T47D (cell line): ENCODE data around the gene TAF1A.

Experiments
- DNase-seq, 2 experiments: peaks; one replicate each; pipeline versions ENCODE4 v3.0.0 to v3.0.0-alpha.2; 2011 to 2012; ENCODE audit warnings: low read depth in 1 of 2, low spot score in 1 of 2
- JUND ChIP-seq: IDR thresholded peaks from 2 replicates; pipeline ENCODE4 v1.6.1; 2012; ENCODE audit warnings: low read depth
- in situ Hi-C: cut with HindIII; loops from 2 replicates; pipeline ENCODE4 v1.10.0; 2016; ENCODE audit warnings: low sequenced_read_pairs, low pct_unique_long_range_greater_than_20kb

TAF1A gene

GRCh38 chr1:222546548-222547259 is 43.0 kb downstream of the TAF1A start:
- peak in 1 of 2 experiments; percentile 59 for DNase-seq
- TF ChIP-seq JUND = no peak
- in situ Hi-C loops = no loop called here

GRCh38 chr1:222546091-222546490 is 43.6 kb downstream of the TAF1A start:
- DNase-seq = no peak
- in situ Hi-C loops = no loop called here
- TF ChIP-seq JUND = no peak

GRCh38 chr1:222543817-222544216 is 45.9 kb downstream of the TAF1A start:
- TF ChIP-seq JUND = no peak
- in situ Hi-C loops = no loop called here
- DNase-seq = peak in 1 of 2 experiments; percentile 40

DNA sequence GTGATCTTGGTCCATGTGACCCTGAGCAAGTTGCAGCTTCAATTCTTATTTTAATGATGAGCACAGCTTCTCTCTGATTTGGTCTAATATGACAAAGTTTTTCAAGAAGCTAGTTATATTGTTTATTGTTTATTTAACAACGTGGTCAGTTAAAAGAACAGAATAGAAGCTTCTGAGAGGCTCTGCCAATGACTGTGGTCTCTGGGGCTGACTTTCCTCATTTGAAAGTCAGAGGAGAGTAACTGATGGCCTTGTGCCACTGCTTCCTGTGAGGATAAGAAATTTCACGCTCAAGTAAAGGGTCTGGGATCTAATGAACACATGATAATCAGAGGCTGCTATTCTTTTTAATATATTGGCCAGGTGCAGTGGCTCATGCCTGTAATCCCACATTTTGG is 49.1 kb downstream of the TAF1A start:
- no peak for DNase-seq
- no peak for TF ChIP-seq JUND
- in situ Hi-C loops = no loop called here

- DNase-seq = no peak
- in situ Hi-C loops = no loop called here
- no peak for TF ChIP-seq JUND
These were observed 49.7 kb downstream of the TAF1A start for GRCh38 chr1:222539951-222540597.

DNA sequence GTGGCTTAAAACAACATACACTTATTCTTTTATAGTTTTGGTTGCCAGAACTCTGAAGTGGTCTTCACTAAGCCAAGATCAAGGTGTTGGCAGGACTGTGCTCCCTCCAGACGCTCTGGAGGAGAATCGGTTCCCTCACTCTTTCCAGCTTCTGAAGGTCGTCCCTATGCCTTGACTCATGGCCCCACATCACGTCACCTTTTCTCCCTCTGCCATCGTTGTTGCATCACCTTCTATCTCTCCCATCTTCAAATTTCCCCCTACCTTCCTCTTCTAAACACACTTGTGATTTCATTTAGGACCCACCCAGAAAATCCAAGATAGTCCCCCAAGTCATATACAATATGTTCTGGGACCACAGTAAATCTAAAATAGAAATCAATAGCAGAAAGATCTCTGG is 54.3 kb downstream of the TAF1A start:
- in situ Hi-C loops = no loop called here
- no peak for DNase-seq
- no peak for TF ChIP-seq JUND

DNA sequence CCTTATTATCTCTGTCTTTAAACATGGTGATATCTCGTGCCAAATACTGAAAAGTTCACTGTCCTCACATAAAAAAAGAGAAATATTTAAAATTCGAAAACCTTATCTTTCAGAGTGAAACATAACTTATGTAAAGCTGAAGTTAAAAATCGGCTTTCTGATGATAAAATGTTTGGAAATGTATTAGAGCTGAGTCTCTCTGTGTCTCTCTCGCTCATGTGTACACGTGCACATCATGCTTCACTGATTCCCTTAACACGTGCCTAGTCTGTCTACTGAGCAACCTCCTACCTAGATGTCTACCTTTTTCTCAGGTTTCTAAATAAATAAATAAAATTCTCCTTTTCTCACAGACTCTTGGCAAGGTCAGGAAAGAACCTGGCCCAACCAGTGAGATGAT is 58.9 kb downstream of the TAF1A start:
- DNase-seq = no peak
- in situ Hi-C loops = no loop called here
- no peak for TF ChIP-seq JUND

DNA sequence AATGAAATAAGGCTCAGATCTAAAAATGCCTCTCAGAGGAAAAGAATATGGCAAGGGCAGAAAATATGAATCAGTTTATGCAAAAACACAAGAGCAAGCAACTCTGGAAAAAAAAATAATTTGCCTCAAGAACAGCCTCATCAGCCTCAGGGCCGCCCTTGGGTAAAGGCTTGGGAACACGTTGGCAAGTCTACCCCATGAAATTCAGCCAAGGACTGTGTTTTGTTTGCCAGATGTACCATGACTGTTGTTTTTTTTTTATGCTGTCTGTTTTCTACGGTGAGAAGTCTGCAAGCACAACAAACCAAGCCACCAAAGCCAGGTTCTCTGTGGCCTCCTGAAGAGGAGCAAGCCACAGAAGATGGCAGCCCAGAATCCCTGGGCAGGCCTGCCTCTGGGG is 59.8 kb downstream of the TAF1A start:
- DNase-seq = no peak
- no peak for TF ChIP-seq JUND
- in situ Hi-C loops = no loop called here

DNA sequence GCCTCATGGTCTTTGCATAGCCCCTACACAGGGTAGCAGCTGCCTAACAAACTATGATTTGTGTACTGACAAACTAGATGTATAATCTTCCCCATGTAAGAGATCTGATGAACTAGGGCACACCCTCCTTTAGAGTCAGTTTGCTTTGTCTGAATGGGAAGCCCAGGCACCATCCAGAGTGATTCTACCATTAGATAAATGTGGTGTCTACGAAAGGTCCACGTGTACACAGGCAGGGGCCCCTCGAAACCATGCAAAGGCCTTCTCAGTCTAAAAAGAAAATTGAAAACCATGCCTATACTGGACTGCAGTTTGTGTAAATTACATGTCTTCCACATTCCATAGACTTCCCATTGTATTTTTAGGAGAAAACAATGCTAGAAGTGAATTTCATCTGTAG is 60.6 kb downstream of the TAF1A start:
- in situ Hi-C loops = no loop called here
- no peak for DNase-seq
- TF ChIP-seq JUND = no peak

DNA sequence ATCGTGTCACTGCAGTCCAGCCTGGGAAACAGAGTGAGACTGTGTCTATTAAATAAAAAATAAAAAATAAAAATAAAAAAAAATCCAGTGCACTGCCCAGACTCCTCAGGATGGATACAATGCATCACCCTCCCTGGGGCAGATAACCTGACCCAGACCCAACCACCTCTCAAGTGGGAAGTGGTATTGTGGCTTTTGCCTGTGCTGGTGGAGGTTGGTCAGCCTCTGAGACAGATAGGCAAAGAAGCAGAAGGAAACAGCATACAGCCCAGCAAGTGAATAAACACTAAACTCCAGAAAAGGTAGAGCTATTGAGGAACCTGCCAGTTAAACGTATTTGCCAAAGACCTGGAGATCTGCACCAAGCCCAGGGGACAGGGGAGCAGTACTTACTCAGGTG is 63.8 kb downstream of the TAF1A start:
- DNase-seq = no peak
- in situ Hi-C loops = no loop called here

GRCh38 chr1:222523852-222524251 is 65.9 kb downstream of the TAF1A start:
- in situ Hi-C loops = no loop called here
- TF ChIP-seq JUND = no peak
- DNase-seq = no peak

More for the DNA sequence above, 63.8 kb downstream of the TAF1A start:
- no peak for TF ChIP-seq JUND

DNA sequence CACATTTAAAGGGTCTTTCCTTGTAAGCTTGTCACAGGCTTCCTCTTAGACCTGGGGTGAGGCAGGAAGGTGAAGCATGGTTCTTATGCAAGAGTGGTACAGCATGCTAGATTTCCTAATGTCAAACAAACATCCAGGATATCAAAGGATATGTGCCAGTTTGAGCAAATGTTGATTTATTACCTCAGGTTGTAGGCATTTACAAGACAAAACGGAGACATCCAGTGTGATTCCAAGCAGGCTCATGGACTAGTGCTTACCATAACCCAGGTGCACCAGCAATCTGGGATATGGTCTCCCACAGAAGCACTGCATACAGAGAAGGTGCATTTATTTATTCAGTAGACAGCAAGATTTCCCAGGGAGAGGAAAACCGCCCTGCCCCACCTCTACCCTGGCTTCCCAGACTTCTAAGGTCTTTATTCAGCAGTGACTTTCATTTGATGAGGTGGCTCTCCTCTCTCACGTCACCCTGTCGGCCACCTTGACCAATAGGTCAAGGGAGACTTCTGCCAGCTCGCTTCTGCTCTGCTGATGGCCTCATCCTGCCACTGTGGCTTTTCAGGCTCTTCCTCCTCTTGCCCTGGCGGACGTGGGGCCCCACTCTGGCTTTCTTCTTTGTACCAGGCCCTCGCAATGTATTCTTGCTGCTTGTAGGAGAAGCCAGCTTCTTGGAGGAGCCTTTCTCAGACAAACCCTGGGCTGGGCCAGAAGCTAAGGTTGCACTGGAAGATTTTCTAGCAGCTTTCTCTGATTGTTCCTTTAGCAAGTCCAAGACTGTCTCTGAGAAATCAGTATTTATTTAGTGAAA is 67.4 kb downstream of the TAF1A start:
- in situ Hi-C loops = no loop called here
- no peak for TF ChIP-seq JUND
- no peak for DNase-seq
